ENCODE results near the gene CASD1.

Gene CASD1

GRCh38 chr7:94512735-94513564 lies 3.3 kb downstream of the CASD1 start:
- no peak for DNase-seq (ENCODE audit: low spot score)
- TF ChIP-seq CTCF (IDR thresholded peaks at IDR 0.05; ENCODE audit: extremely low read depth, missing control alignments): no peak

DNA sequence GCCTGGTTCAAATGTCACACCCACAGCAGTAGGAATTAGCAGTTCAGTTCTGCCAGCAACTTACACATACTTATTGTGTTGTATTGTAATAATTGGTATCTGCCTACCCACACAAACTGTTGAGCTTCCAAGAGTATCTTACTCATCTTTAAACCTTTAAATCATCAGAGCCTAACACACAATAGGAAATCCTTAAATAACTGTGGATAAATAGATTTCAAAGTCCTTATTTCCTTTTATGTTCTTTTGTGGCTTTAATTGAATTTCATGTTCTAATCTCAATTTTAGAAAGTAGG lies 3.9 kb downstream of the CASD1 start:
- TF ChIP-seq CTCF (IDR thresholded peaks at IDR 0.05; ENCODE audit: extremely low read depth, missing control alignments): no peak
- DNase-seq (ENCODE audit: low spot score): no peak

DNA sequence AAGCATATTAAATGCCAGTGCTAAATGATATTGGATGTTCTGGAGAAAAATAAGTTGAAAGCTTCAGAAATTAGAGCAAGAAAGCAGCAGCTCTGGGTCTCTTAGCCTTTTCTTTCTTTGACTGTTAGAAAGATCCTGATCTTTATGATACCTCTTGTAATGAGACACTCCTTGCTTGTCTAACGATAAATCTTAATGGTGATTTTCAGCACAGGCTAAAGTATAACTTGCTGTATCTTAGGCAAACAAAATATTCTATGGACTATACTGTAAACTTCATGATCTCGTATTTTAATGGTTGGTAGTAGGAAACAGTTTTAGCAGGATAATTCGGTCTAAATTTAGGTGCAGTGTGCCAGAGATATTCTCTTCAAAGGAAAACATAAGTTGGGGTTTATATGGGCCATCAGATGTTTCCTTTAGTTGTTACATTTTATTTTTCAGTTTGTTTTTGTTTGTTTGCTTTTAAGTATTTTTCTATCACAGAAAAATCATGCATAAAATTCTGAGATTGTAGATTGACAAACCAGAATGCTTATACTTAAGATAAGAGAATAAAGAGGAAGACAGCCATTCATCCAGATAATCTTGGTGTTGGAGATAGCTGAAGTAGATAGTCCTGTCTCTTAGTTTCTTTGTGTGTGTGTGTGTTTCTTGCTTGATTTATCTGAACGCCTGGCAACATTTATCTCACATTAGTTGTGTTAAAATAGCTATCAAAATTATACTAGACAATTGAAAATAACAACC lies 4.7 kb downstream of the CASD1 start:
- no peak for DNase-seq (ENCODE audit: low spot score)
- TF ChIP-seq CTCF (IDR thresholded peaks at IDR 0.05; ENCODE audit: extremely low read depth, missing control alignments): no peak

DNA sequence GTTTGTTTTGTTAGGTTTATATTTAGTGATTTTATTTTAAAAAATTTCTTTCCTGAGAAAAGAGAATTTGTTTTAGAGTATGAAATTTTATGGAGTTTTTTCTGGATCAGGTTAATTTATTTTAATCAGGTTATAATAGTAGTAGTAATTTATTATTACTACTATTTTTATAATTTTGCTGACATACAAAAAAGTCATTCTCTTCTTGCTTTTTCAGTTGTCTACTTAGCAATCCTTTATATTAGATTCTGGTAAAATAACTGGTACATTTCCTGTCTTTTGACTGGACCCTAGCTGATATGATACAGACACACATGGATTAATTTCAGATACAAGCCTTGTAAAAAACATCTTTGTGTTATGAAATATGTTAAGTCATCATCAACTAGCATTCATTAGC lies 5.3 kb downstream of the CASD1 start:
- TF ChIP-seq CTCF (IDR thresholded peaks at IDR 0.05; ENCODE audit: extremely low read depth, missing control alignments): no peak
- DNase-seq (ENCODE audit: low spot score): no peak

DNA sequence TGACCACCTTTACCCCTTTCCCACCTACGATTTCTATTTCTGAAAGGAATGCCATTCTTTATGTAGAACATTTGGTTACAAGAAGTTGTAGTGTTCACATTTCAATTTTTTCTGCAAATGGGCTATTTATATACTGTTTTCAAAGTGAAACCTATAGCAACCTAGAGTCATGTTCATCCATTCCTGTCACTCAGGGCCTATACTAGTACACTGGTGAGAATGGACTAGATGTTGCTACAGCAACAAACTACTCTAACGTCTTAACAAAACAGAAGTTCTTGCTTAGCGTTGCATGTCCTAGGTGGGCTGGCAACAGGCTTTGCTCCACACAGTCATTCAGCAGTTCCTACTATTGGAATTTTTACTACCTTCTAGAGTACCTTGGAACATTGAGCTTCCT lies 16.3 kb downstream of the CASD1 start:
- TF ChIP-seq CTCF (IDR thresholded peaks at IDR 0.05; ENCODE audit: extremely low read depth, missing control alignments): no peak
- DNase-seq (ENCODE audit: low spot score): no peak

- no peak for DNase-seq (ENCODE audit: low spot score)
- TF ChIP-seq CTCF (IDR thresholded peaks at IDR 0.05; ENCODE audit: extremely low read depth, missing control alignments): no peak
Observed at GRCh38 chr7:94529516-94529915, 19.9 kb downstream of the CASD1 start.

GRCh38 chr7:94530109-94530508 lies 20.5 kb downstream of the CASD1 start:
- no peak for TF ChIP-seq CTCF (IDR thresholded peaks at IDR 0.05; ENCODE audit: extremely low read depth, missing control alignments)
- DNase-seq (ENCODE audit: low spot score): no peak
